K562 (cell line): ENCODE measurements around the gene COA3. TPM values are rescaled to one million over a fixed set of nuclear protein-coding genes. Genes with fewer than 3 reads are reported as not detected.

ENCODE experiments used
- ATAC-seq: fragments of 200-7000 bp; cut with Tn5 transposase; 3 replicates; pipeline ENCODE4 v1.9.1; 2020; ENCODE audit warnings: moderate library complexity
- BruUV-seq: library from RNA; stranded (reverse); fragments of 400-500 nt; replicated peaks from 2 replicates; lab custom pipeline; 2021; lab: Mats Ljungman, UMichigan
- CTCF ChIA-PET: fragments of 300-600 bp; formaldehyde crosslinking; extraction: SDS; loops from one replicate; lab custom pipeline; 2021; ENCODE audit warnings: low intra/inter-chr PET ratio; lab: Yijun Ruan, JAX
- POLR2A ChIA-PET: fragments of 300-600, 350-650 bp; sonication (Branson Sonifier 250); formaldehyde crosslinking; extraction: SDS; loops from one replicate; lab custom pipeline; 2021; ENCODE audit warnings: antibody characterized with exemption, inconsistent platforms; lab: Yijun Ruan, JAX
- DNase-seq, 4 experiments: peaks; one replicate each; pipeline versions ENCODE4 v3.0.0 to v3.0.0-alpha.2; 2011 to 2018; ENCODE audit warnings: low spot score in 3 of 4, mixed read lengths in 3 of 4; ENCODE audit errors: extremely low read depth in 1 of 4
- FAIRE-seq: peaks from 2 replicates; lab custom pipeline; 2011; peaks lifted over from hg19 to GRCh38; lab: Jason Lieb, UNC
- H2AFZ ChIP-seq: 2 replicates; pipeline ENCODE4 v1.6.0; 2011; ENCODE audit warnings: low read depth, low read length, control low read depth, inconsistent platforms
- H3K27ac ChIP-seq: fragments of 200-600 bp; 3 replicates; pipeline ENCODE4 v1.8.0; 2011; ENCODE audit warnings: low read depth, mild to moderate bottlenecking, control low read depth, inconsistent platforms, low read length, moderate library complexity, mixed read lengths; ENCODE audit errors: extremely low read depth
- H3K27me3 ChIP-seq, 2 experiments: fragments of 300-600 bp in 1 of 2; 2 replicates in 1 of 2; 3 replicates in 1 of 2; pipeline versions ENCODE4 v1.6.0 to v1.8.0; 2011; ENCODE audit warnings: inconsistent platforms in 2 of 2, low read length in 2 of 2, mild to moderate bottlenecking in 1 of 2, mixed read lengths in 1 of 2, moderate library complexity in 1 of 2; ENCODE audit not compliant: control insufficient read depth in 2 of 2, insufficient read depth in 2 of 2
- H3K36me3 ChIP-seq: fragments of 300-600 bp; 3 replicates; pipeline ENCODE4 v1.8.0; 2011; ENCODE audit warnings: mild to moderate bottlenecking, low read length, inconsistent platforms; ENCODE audit not compliant: control insufficient read depth, insufficient read depth
- H3K4me1 ChIP-seq, 2 experiments: fragments of 200-600 bp in 1 of 2; replicated peaks in 1 of 2; 2 replicates in 1 of 2; 3 replicates in 1 of 2; pipeline versions ENCODE4 v1.5.1 to v1.8.0; 2011; ENCODE audit warnings: inconsistent platforms in 2 of 2, low read length in 2 of 2, mild to moderate bottlenecking in 1 of 2, mixed read lengths in 1 of 2, moderate library complexity in 1 of 2; ENCODE audit not compliant: control insufficient read depth in 2 of 2, insufficient read depth in 2 of 2
- H3K4me2 ChIP-seq: 2 replicates; pipeline ENCODE4 v1.6.1; 2011; ENCODE audit warnings: low read length, control low read depth, inconsistent platforms, mixed read lengths; ENCODE audit not compliant: insufficient read depth
- H3K4me3 ChIP-seq: fragments of 200-600 bp; sonication (generic), shearing (Covaris generic); 2 replicates; pipeline ENCODE4 v1.5.1; 2016; ENCODE audit warnings: control low read depth, inconsistent platforms
- H3K79me2 ChIP-seq: fragments of 200-600 bp; 3 replicates; pipeline ENCODE4 v1.8.0; 2011; ENCODE audit warnings: low read length, inconsistent platforms; ENCODE audit not compliant: control insufficient read depth, insufficient read depth
- H3K9ac ChIP-seq, 2 experiments: 2 replicates each; pipeline versions ENCODE4 v1.6.0 to v1.6.1; 2011; ENCODE audit warnings: low read depth in 2 of 2, low read length in 2 of 2, control low read depth in 1 of 2, inconsistent platforms in 1 of 2, mild to moderate bottlenecking in 1 of 2, mixed read lengths in 1 of 2; ENCODE audit not compliant: insufficient read depth in 1 of 2
- H3K9me1 ChIP-seq: one replicate; pipeline ENCODE4 v1.6.0; 2011; ENCODE audit warnings: inconsistent platforms, mild to moderate bottlenecking, low read length, moderate library complexity; ENCODE audit not compliant: control insufficient read depth, insufficient read depth
- H3K9me3 ChIP-seq: replicated peaks from 2 replicates; pipeline ENCODE4 v1.5.1; 2011; ENCODE audit warnings: low read depth, low read length, inconsistent platforms; ENCODE audit not compliant: control insufficient read depth, insufficient read depth
- H4K20me1 ChIP-seq: replicated peaks from 2 replicates; pipeline ENCODE4 v1.6.1; 2011; ENCODE audit warnings: low read length, inconsistent platforms, mixed read lengths; ENCODE audit not compliant: control insufficient read depth, insufficient read depth
- CBFA2T3 ChIP-seq: fragments of 450-650 bp; IDR thresholded peaks from 2 replicates; pipeline ENCODE4 v1.6.1; 2017
- KDM1A ChIP-seq, 2 experiments: fragments of 450-650 bp; IDR thresholded peaks; 2 replicates each; pipeline ENCODE4 v1.6.1; 2016; ENCODE audit warnings: mild to moderate bottlenecking in 2 of 2
- TAF1 ChIP-seq: IDR thresholded peaks from 2 replicates; pipeline ENCODE4 v1.6.1; 2011; ENCODE audit warnings: mild to moderate bottlenecking, low read length, moderate library complexity; ENCODE audit not compliant: insufficient read depth, control insufficient read depth, severe bottlenecking; ENCODE audit errors: extremely low read depth
- WGBS: fragments of 100-300 bp; shearing (Covaris generic); methylation state at CpG from one replicate; pipeline ENCODE4 v1.1.6; 2016; ENCODE audit warnings: low coverage, mixed read lengths; ENCODE audit not compliant: insufficient coverage; ENCODE audit errors: missing lambda C conversion rate; 5-methylcytosine and 5-hydroxymethylcytosine counted together
- in situ Hi-C: fragments of 300-500 bp; cut with MboI; formaldehyde crosslinking; loops from 4 replicates; pipeline ENCODE4 v1.15.0; 2018; ENCODE audit warnings: inconsistent platforms, mixed read lengths
- intact Hi-C: fragments of 100-400 bp; cut with micrococcal nuclease; formaldehyde crosslinking; loops from 2 replicates; pipeline ENCODE4 v1.14.2; 2022
- polyA plus RNA-seq, 8 experiments: library from polyadenylated mRNA; depleted of rRNA in 4 of 8; stranded (reverse) in 5 of 8; unstranded in 3 of 8; fragments of >200 nt; fragmentation: Nextera tagmentation in 2 of 8; fragmentation: Illumina TruSeq in 1 of 8; extraction: Ambion mirVana in 2 of 8; extraction: Trizol in 1 of 8; gene quantifications; 2 replicates each; pipeline versions ENCODE4 v1.2.1 to v1.2.3, GENCODE V29; 2011 to 2014; ENCODE audit warnings: inconsistent platforms in 1 of 8, missing spikeins in 1 of 8
- total RNA-seq, 7 experiments: library from RNA; depleted of rRNA in 6 of 7; stranded (reverse); fragments of >200 nt in 6 of 7; fragmentation: Illumina TruSeq in 2 of 7; extraction: Trizol in 2 of 7; gene quantifications; 2 replicates each; pipeline versions ENCODE4 v1.2.1 to v1.2.3, GENCODE V29; 2011 to 2021; ENCODE audit warnings: low replicate concordance in 1 of 7
- TF ChIP-seq, protein P1 (sequence below): fragments of 450-650 bp; IDR thresholded peaks from 2 replicates; pipeline ENCODE4 v1.7.0; 2016; ENCODE audit warnings: borderline replicate concordance

Gene COA3
- total and polyA plus RNA-seq, 9 of the 15 experiments (the other 6 are each of a cell fraction or from before 2014, with no cell fraction given) = 49.6 to 153 (median 61.4) TPM

DNA sequence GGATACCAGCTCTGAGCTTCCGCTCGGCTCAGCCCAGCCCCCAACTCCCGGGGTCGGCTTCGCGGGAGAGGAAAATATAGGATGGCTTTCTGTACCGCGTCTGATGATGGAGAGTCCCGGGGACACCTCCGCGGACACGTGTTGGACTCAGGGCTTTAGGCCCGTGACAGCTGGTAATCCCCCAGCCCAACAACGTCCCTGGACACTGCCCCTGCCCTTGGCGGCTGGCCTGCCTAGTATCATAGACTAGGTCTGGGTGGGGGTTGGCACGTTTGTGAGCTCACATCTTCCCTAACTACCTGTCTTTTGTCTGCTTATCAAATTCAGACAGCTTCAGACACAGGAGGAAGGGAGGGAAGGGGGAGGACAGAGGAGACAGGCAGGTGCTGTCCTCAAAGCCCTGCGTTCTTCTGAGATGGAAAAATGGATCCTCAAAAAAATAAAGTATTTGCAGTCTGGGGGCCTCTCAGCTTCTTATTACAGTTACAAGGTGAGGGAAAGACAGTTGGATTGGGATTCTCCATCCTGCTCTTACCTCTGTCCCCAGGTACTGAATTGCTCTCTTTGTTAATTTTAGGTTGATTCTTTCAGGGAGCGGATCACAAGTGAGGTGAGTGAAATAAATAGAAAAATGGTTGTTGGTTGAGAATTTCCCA is 35.4 kb upstream of the COA3 start:
- DNase-seq (peak in 1 of 4 experiments; percentile 24), ATAC-seq (peak; percentile 46)

More for the DNA sequence above, 35.4 kb upstream of the COA3 start:
- TSS peak; percentile 75 for BruUV-seq
- peak overlapping the region; percentile 98 for H3K4me2 ChIP-seq
- peak overlapping the region; percentile 90 for H3K4me3 ChIP-seq
- ChIA-PET CTCF (interaction anchor here (1.1 kb wide), 1 partner anchor 163 kb away, joined by 3 read pairs; no protein-coding TSS in a partner anchor), POLR2A (interaction anchor here (0.6 to 2.0 kb wide), 11 partner anchors 9 to 279 kb away, joined by 3 to 18 read pairs (median 4); partner anchors contain the start of genes BECN1 and RPL27)
- peaks cover 3 to 14% of the 10 kb centered on the region in 2 experiments; a peak in 4 of 5 replicates for H3K4me1 ChIP-seq
- H3K79me2 ChIP-seq = peaks cover 46% of the 10 kb centered on the region
- peaks cover 46% of the 10 kb centered on the region for H3K36me3 ChIP-seq
- in situ Hi-C loops = no loop called here
- WGBS = 3% methylated on average over 18 of the region's 18 CpGs
- peak overlapping the region; percentile 98 to 99 for H3K9ac ChIP-seq
- H3K27ac ChIP-seq = peak overlapping the region; percentile 95
- H3K9me3 ChIP-seq = no peaks in the 10 kb centered on the region
- H3K27me3 ChIP-seq = no peaks in the 10 kb centered on the region
- H3K9me1 ChIP-seq = no peaks in the 10 kb centered on the region
- H4K20me1 ChIP-seq = 0 out of 2 replicates have a peak, but pooled peaks cover 5% of the 10 kb centered on the region
- peak overlapping the region; percentile 100 for H2AFZ ChIP-seq
- FAIRE-seq = no peak
- peak in 1 of 2 experiments; percentile 6; a peak in 1 of 4 replicates for TF ChIP-seq KDM1A (IDR thresholded peaks at IDR 0.05)
- peak; percentile 23; the same call in 1 of the 2 replicates for TF ChIP-seq CBFA2T3
- no peak for TF ChIP-seq TAF1
- TF ChIP-seq, protein P1, sequence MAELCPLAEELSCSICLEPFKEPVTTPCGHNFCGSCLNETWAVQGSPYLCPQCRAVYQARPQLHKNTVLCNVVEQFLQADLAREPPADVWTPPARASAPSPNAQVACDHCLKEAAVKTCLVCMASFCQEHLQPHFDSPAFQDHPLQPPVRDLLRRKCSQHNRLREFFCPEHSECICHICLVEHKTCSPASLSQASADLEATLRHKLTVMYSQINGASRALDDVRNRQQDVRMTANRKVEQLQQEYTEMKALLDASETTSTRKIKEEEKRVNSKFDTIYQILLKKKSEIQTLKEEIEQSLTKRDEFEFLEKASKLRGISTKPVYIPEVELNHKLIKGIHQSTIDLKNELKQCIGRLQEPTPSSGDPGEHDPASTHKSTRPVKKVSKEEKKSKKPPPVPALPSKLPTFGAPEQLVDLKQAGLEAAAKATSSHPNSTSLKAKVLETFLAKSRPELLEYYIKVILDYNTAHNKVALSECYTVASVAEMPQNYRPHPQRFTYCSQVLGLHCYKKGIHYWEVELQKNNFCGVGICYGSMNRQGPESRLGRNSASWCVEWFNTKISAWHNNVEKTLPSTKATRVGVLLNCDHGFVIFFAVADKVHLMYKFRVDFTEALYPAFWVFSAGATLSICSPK = 0 out of 2 replicates have a peak, but pooled peaks have one; percentile 8
- TF ChIP-seq, all 486 proteins: peak for 3
- intact Hi-C loops = no loop called here
